Lower leg skin (tissue), 3 donors: ENCODE results near the gene TIPRL.

ENCODE experiments used
- POLR2A ChIP-seq, 2 donors: fragments of 450-650 bp; IDR thresholded peaks; one replicate each; pipeline ENCODE4 v1.6.1; 2016 to 2017; ENCODE audit warnings: antibody characterized with exemption in 2 of 2, mild to moderate bottlenecking in 1 of 2, moderate library complexity in 1 of 2
- TF ChIP-seq, protein P1 (sequence below), 3 donors: fragments of 450-650 bp; IDR thresholded peaks; one replicate each; pipeline ENCODE4 v1.5.1; 2016; ENCODE audit warnings: antibody characterized with exemption in 3 of 3, mild to moderate bottlenecking in 3 of 3, moderate library complexity in 2 of 3

DNA sequence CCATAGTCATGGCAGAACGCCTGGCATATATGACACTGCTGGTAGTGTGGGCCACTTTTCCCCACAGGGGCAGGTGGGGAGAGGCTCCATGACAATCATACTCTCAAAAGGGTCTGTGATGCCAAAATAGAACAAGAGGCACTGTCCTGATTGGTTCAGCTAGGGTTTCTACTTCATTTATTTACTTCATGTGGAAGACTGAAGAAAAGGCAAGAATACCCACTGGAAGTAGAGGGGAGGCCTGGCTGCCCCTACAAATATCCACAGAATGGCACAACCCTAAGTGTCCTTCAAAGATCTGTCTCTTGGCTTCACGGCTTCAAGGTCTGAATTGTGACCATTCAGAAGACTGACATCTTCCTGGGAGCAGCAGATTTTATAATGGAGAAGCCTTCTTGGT lies 42.5 kb downstream of the TIPRL start:
- no peak for TF ChIP-seq POLR2A (IDR thresholded peaks at IDR 0.05)
- TF ChIP-seq, protein P1, sequence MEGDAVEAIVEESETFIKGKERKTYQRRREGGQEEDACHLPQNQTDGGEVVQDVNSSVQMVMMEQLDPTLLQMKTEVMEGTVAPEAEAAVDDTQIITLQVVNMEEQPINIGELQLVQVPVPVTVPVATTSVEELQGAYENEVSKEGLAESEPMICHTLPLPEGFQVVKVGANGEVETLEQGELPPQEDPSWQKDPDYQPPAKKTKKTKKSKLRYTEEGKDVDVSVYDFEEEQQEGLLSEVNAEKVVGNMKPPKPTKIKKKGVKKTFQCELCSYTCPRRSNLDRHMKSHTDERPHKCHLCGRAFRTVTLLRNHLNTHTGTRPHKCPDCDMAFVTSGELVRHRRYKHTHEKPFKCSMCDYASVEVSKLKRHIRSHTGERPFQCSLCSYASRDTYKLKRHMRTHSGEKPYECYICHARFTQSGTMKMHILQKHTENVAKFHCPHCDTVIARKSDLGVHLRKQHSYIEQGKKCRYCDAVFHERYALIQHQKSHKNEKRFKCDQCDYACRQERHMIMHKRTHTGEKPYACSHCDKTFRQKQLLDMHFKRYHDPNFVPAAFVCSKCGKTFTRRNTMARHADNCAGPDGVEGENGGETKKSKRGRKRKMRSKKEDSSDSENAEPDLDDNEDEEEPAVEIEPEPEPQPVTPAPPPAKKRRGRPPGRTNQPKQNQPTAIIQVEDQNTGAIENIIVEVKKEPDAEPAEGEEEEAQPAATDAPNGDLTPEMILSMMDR (IDR thresholded peaks at IDR 0.05), result no peak
